ENCODE measurements around the gene VSX2. TPM values are rescaled to one million over a fixed set of nuclear protein-coding genes. Genes with fewer than 3 reads are reported as not detected.

The VSX2 gene
- polyA plus RNA-seq, result not detected

- WGBS, 2 donors, result 12 to 13% methylated on average over 29 to 40 of the region's 40 CpGs
Measured at GRCh38 chr14:74238974-74239847, at the start of gene VSX2. Gene VSX2 (plus strand): TSS chr14:74239449. CDS start chr14:74239562, 113 bp downstream.

GRCh38 chr14:74190927-74191575 lies 48.2 kb upstream of the VSX2 start:
- Histone ChIP-seq H3K4me1 (ENCODE audit: control insufficient read depth in 2 of 2, insufficient read depth in 2 of 2, low read length in 1 of 2) (no peaks in the 10 kb centered on the region), H3K36me3 (ENCODE audit: control insufficient read depth in 2 of 2, insufficient read depth in 2 of 2, low read length in 1 of 2) (no peaks in the 10 kb centered on the region)
- 66% methylated on average over 3 of the region's 3 CpGs for WGBS, 2 donors

More at GRCh38 chr14:74238974-74239847, at the start of gene VSX2:
- no peak within 1 kb of the TSS for H3K27ac ChIP-seq (ENCODE audit: low read depth in 2 of 2, low read length in 1 of 2)
- H3K4me3 ChIP-seq (ENCODE audit: low read depth in 1 of 2, low read length in 2 of 2), result peak within 1 kb of the TSS in 1 of 2 donors; percentile 8
- peaks cover 8 to 41% of the 10 kb centered on the region in 2 donors for H3K27me3 ChIP-seq (ENCODE audit: control insufficient read depth in 1 of 2, insufficient read depth in 2 of 2, low read length in 2 of 2)
- peaks cover 11 to 16% of the 10 kb centered on the region in 2 donors for H3K4me1 ChIP-seq (ENCODE audit: control insufficient read depth in 2 of 2, insufficient read depth in 2 of 2, low read length in 1 of 2)
- no peaks in the 10 kb centered on the region for H3K36me3 ChIP-seq (ENCODE audit: control insufficient read depth in 2 of 2, insufficient read depth in 2 of 2, low read length in 1 of 2)
- H3K9me3 ChIP-seq (ENCODE audit: control insufficient read depth in 2 of 2, insufficient read depth in 1 of 2, low read depth in 1 of 2, low read length in 1 of 2), result peaks cover 0 to 2% of the 10 kb centered on the region in 2 donors

GRCh38 chr14:74194506-74195274 lies 44.6 kb upstream of the VSX2 start:
- Histone ChIP-seq H3K36me3 (ENCODE audit: control insufficient read depth in 2 of 2, insufficient read depth in 2 of 2, low read length in 1 of 2) (peaks cover 6% of the 10 kb centered on the region in 2 donors), H3K9me3 (ENCODE audit: control insufficient read depth in 2 of 2, insufficient read depth in 1 of 2, low read depth in 1 of 2, low read length in 1 of 2) (no peaks in the 10 kb centered on the region), H3K4me3 (ENCODE audit: low read depth in 1 of 2, low read length in 2 of 2) (no peak overlapping the region), H3K27ac (ENCODE audit: low read depth in 2 of 2, low read length in 1 of 2) (no peak overlapping the region), H3K27me3 (ENCODE audit: control insufficient read depth in 1 of 2, insufficient read depth in 2 of 2, low read length in 2 of 2) (no peaks in the 10 kb centered on the region), H3K4me1 (ENCODE audit: control insufficient read depth in 2 of 2, insufficient read depth in 2 of 2, low read length in 1 of 2) (no peaks in the 10 kb centered on the region)
- 94 to 96% methylated on average over 8 of the region's 8 CpGs for WGBS, 2 donors

More at GRCh38 chr14:74190927-74191575, 48.2 kb upstream of the VSX2 start:
- no peak overlapping the region for H3K27ac ChIP-seq (ENCODE audit: low read depth in 2 of 2, low read length in 1 of 2)
- H3K4me3 ChIP-seq (ENCODE audit: low read depth in 1 of 2, low read length in 2 of 2), result no peak overlapping the region
- H3K27me3 ChIP-seq (ENCODE audit: control insufficient read depth in 1 of 2, insufficient read depth in 2 of 2, low read length in 2 of 2), result no peaks in the 10 kb centered on the region
- no peaks in the 10 kb centered on the region for H3K9me3 ChIP-seq (ENCODE audit: control insufficient read depth in 2 of 2, insufficient read depth in 1 of 2, low read depth in 1 of 2, low read length in 1 of 2)

DNA sequence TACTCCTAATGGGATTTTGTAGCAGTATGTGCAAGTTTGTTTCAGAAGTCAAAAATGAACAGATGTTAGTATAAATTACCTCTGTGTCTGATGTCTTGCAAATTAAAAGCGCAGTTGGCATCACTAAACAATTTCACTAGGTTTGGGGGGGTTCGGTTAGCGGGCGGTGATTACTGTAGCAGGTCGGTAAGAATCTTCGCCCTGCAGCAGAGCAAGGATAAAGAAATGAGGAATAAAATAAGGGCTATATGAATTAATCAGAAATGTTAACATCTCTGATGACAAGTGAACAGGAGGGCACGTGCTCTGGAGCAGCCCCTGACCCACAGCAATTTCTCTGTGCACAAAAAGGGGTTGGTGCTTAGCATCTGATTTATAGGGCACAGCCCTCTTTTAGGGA lies 43.6 kb upstream of the VSX2 start:
- no peaks in the 10 kb centered on the region for H3K9me3 ChIP-seq (ENCODE audit: control insufficient read depth in 2 of 2, insufficient read depth in 1 of 2, low read depth in 1 of 2, low read length in 1 of 2)
- peaks cover 6% of the 10 kb centered on the region in 2 donors for H3K36me3 ChIP-seq (ENCODE audit: control insufficient read depth in 2 of 2, insufficient read depth in 2 of 2, low read length in 1 of 2)
- H3K4me1 ChIP-seq (ENCODE audit: control insufficient read depth in 2 of 2, insufficient read depth in 2 of 2, low read length in 1 of 2), result no peaks in the 10 kb centered on the region
- WGBS, 2 donors, result 95 to 98% methylated on average over 7 of the region's 7 CpGs
- H3K4me3 ChIP-seq (ENCODE audit: low read depth in 1 of 2, low read length in 2 of 2), result no peak overlapping the region
- H3K27me3 ChIP-seq (ENCODE audit: control insufficient read depth in 1 of 2, insufficient read depth in 2 of 2, low read length in 2 of 2), result no peaks in the 10 kb centered on the region
- no peak overlapping the region for H3K27ac ChIP-seq (ENCODE audit: low read depth in 2 of 2, low read length in 1 of 2)

GRCh38 chr14:74198441-74199234 lies 40.6 kb upstream of the VSX2 start:
- Histone ChIP-seq H3K27ac (ENCODE audit: low read depth in 2 of 2, low read length in 1 of 2) (no peak overlapping the region), H3K9me3 (ENCODE audit: control insufficient read depth in 2 of 2, insufficient read depth in 1 of 2, low read depth in 1 of 2, low read length in 1 of 2) (no peaks in the 10 kb centered on the region), H3K27me3 (ENCODE audit: control insufficient read depth in 1 of 2, insufficient read depth in 2 of 2, low read length in 2 of 2) (no peaks in the 10 kb centered on the region), H3K4me3 (ENCODE audit: low read depth in 1 of 2, low read length in 2 of 2) (no peak overlapping the region), H3K4me1 (ENCODE audit: control insufficient read depth in 2 of 2, insufficient read depth in 2 of 2, low read length in 1 of 2) (no peaks in the 10 kb centered on the region), H3K36me3 (ENCODE audit: control insufficient read depth in 2 of 2, insufficient read depth in 2 of 2, low read length in 1 of 2) (peaks cover 6% of the 10 kb centered on the region in 2 donors)
- 91 to 95% methylated on average over 7 of the region's 7 CpGs for WGBS, 2 donors

DNA sequence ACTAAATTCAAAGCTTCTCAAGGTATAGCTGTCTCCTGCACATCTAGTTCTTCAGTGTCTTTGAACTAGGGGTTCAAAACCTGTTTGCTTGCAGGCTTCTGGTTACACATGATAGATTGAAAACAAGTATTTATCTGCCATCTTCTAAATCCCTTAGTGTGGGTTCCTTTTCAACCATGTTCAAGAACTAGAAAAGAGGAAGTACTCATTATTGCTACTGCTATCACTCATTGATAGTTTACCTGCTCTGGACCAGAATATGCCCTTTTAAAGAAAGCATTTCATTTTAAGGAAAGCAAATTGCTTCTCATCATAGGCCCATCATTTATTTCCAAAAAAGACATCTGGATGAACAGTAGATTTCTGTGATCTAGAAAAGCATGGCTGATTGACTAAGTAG lies 37.1 kb upstream of the VSX2 start:
- peaks cover 6% of the 10 kb centered on the region in 2 donors for H3K36me3 ChIP-seq (ENCODE audit: control insufficient read depth in 2 of 2, insufficient read depth in 2 of 2, low read length in 1 of 2)
- no peaks in the 10 kb centered on the region for H3K9me3 ChIP-seq (ENCODE audit: control insufficient read depth in 2 of 2, insufficient read depth in 1 of 2, low read depth in 1 of 2, low read length in 1 of 2)
- H3K27ac ChIP-seq (ENCODE audit: low read depth in 2 of 2, low read length in 1 of 2), result no peak overlapping the region

GRCh38 chr14:74203639-74204038 lies 35.6 kb upstream of the VSX2 start:
- H3K36me3 ChIP-seq (ENCODE audit: control insufficient read depth in 2 of 2, insufficient read depth in 2 of 2, low read length in 1 of 2), result peaks cover 6% of the 10 kb centered on the region in 2 donors

More for the DNA sequence above, 37.1 kb upstream of the VSX2 start:
- Histone ChIP-seq H3K4me3 (ENCODE audit: low read depth in 1 of 2, low read length in 2 of 2) (no peak overlapping the region), H3K27me3 (ENCODE audit: control insufficient read depth in 1 of 2, insufficient read depth in 2 of 2, low read length in 2 of 2) (no peaks in the 10 kb centered on the region), H3K4me1 (ENCODE audit: control insufficient read depth in 2 of 2, insufficient read depth in 2 of 2, low read length in 1 of 2) (no peaks in the 10 kb centered on the region)

DNA sequence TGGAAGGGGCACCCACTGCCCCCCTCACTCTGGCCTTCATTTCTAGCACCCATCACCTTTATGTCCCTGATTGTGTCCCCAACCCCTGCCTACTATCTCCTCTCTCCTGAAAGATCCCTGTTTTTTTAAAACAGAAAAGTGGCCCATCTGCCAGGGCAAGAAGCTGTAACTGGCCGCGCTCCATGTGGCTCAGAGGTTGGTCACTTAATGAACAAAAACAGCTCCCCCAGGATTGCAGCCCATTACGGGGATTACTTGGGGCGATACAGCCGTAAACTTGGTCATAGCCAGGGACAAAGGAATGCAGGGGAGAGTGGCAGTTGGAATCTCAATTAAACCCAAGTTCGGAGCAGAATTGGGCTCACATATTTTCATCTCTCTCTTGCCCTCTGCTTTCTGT lies 34.8 kb upstream of the VSX2 start:
- no peak overlapping the region for H3K4me3 ChIP-seq (ENCODE audit: low read depth in 1 of 2, low read length in 2 of 2)
- 97 to 98% methylated on average over 6 of the region's 6 CpGs for WGBS, 2 donors
- H3K4me1 ChIP-seq (ENCODE audit: control insufficient read depth in 2 of 2, insufficient read depth in 2 of 2, low read length in 1 of 2), result no peaks in the 10 kb centered on the region
- no peaks in the 10 kb centered on the region for H3K27me3 ChIP-seq (ENCODE audit: control insufficient read depth in 1 of 2, insufficient read depth in 2 of 2, low read length in 2 of 2)
- H3K27ac ChIP-seq (ENCODE audit: low read depth in 2 of 2, low read length in 1 of 2), result no peak overlapping the region
- no peaks in the 10 kb centered on the region for H3K36me3 ChIP-seq (ENCODE audit: control insufficient read depth in 2 of 2, insufficient read depth in 2 of 2, low read length in 1 of 2)
- H3K9me3 ChIP-seq (ENCODE audit: control insufficient read depth in 2 of 2, insufficient read depth in 1 of 2, low read depth in 1 of 2, low read length in 1 of 2), result no peaks in the 10 kb centered on the region

More at GRCh38 chr14:74203639-74204038, 35.6 kb upstream of the VSX2 start:
- Histone ChIP-seq H3K4me3 (ENCODE audit: low read depth in 1 of 2, low read length in 2 of 2) (no peak overlapping the region), H3K4me1 (ENCODE audit: control insufficient read depth in 2 of 2, insufficient read depth in 2 of 2, low read length in 1 of 2) (no peaks in the 10 kb centered on the region), H3K27ac (ENCODE audit: low read depth in 2 of 2, low read length in 1 of 2) (no peak overlapping the region), H3K27me3 (ENCODE audit: control insufficient read depth in 1 of 2, insufficient read depth in 2 of 2, low read length in 2 of 2) (no peaks in the 10 kb centered on the region), H3K9me3 (ENCODE audit: control insufficient read depth in 2 of 2, insufficient read depth in 1 of 2, low read depth in 1 of 2, low read length in 1 of 2) (no peaks in the 10 kb centered on the region)
- WGBS, 2 donors, result 96% methylated on average over 8 of the region's 8 CpGs

DNA sequence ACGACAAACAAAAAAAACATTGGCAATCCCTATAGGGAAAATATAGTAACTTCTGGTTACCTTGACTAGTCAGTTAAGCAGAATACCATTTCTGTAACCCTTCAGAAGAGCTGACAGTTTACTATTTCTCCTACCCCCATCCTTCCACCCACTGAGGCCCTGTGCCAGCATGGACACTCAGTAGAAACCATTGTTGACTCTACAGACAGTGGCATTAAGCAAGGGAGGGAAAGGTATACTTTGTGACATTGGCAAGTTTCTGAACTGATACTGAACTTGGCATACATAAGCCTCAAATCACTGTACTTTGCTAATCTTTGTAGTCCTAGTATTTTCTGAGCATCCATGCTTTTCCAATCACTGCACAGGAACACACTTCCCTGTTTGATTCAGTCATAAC lies 33.4 kb upstream of the VSX2 start:
- no peaks in the 10 kb centered on the region for H3K4me1 ChIP-seq (ENCODE audit: control insufficient read depth in 2 of 2, insufficient read depth in 2 of 2, low read length in 1 of 2)
- H3K27me3 ChIP-seq (ENCODE audit: control insufficient read depth in 1 of 2, insufficient read depth in 2 of 2, low read length in 2 of 2), result no peaks in the 10 kb centered on the region
- 84 to 96% methylated on average over 1 of the region's 1 CpG for WGBS, 2 donors
- no peaks in the 10 kb centered on the region for H3K36me3 ChIP-seq (ENCODE audit: control insufficient read depth in 2 of 2, insufficient read depth in 2 of 2, low read length in 1 of 2)
- H3K4me3 ChIP-seq (ENCODE audit: low read depth in 1 of 2, low read length in 2 of 2), result no peak overlapping the region
- H3K27ac ChIP-seq (ENCODE audit: low read depth in 2 of 2, low read length in 1 of 2), result no peak overlapping the region
- H3K9me3 ChIP-seq (ENCODE audit: control insufficient read depth in 2 of 2, insufficient read depth in 1 of 2, low read depth in 1 of 2, low read length in 1 of 2), result no peaks in the 10 kb centered on the region

All from esophagus (tissue), 2 donors.